GM18499 (cell line): ENCODE results near the gene VPS25.

ENCODE experiments used
- ATAC-seq: cut with Tn5 transposase; IDR thresholded peaks from one replicate; pipeline ENCODE4 v1.9.1; 2021; ENCODE audit warnings: moderate number of reproducible peaks; ENCODE audit not compliant: insufficient read depth, unreplicated experiment

VPS25 gene

DNA sequence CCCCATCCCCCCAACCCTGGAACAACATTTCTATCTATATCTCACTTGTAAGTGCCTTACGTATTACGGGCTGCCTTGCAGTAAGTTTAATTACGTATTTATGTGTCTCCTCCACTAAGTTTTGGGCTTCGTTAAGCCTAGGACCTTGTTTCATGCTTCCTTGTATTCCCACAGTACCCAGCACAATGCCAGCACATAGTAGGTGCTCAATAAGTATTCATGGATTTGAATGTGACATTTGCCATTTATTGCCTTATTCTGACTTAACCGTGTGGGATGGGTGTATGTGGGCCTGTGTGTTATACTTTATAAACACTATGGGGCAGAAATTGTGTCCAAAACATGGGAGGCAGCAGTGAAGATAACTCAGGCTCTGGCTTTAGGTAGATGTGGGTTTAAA, 19.3 kb downstream of the VPS25 start:
- ATAC-seq = no peak

DNA sequence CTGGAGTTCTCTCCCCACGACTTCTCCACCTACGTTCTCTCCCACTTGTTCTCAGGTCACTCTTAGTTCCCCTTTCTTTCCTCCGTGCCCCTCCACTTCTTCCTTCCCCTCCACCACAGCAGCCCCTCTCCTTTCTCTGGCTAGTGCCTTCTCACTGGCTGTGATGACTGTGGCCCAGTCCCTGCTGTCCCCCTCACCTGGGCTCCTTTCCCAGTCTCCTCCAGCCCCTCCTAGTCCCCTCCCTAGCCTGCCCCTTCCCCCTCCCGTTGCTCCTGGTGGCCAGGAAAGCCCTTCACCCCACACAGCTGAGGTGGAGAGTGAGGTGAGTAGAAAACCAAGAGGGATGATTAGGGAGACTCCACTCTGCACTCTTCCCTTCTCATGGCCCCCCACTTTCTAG, 21.8 kb downstream of the VPS25 start:
- ATAC-seq = no peak

DNA sequence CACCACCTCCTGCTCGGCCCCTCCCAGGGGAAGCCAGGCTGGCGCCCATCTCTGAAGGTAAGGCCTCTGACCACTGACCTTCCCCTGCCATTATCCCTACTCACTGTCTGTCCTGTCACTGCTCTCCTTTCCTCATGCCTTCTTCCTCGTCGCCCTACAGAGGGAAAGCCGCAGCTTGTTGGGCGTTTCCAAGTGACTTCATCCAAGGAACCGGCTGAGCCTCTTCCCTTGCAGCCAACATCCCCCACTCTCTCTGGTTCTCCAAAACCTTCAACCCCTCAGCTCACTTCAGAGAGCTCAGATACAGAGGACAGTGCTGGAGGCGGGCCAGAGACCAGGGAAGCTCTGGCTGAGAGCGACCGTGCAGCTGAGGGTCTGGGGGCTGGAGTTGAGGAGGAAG, 22.2 kb downstream of the VPS25 start:
- no peak for ATAC-seq

DNA sequence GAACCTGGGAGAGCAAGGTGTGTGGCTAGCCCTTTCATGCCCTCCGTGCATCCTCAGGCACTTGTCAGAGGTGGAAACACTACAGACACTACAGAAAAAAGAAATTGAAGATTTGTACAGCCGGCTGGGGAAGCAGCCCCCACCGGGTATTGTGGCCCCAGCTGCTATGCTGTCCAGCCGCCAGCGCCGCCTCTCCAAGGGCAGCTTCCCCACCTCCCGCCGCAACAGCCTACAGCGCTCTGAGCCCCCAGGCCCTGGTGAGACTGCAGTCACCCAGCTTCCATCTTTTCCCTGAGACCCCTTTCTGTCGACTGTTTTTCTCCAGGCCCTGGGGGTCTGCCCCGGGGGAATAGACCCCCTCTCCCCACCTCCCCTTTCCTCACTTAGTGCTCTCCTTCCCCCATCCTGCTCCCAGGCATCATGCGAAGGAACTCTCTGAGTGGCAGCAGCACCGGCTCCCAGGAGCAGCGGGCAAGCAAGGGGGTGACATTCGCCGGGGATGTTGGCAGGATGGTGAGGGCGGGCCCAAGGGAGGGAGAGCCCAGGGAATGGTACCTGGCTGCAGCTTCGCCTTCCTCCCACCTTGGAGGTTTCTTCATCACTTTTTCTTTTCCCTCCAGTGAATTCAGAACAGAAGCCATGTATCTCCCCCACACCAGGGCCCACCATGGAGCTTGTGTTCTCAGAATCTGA, 23.0 kb downstream of the VPS25 start:
- no peak for ATAC-seq

DNA sequence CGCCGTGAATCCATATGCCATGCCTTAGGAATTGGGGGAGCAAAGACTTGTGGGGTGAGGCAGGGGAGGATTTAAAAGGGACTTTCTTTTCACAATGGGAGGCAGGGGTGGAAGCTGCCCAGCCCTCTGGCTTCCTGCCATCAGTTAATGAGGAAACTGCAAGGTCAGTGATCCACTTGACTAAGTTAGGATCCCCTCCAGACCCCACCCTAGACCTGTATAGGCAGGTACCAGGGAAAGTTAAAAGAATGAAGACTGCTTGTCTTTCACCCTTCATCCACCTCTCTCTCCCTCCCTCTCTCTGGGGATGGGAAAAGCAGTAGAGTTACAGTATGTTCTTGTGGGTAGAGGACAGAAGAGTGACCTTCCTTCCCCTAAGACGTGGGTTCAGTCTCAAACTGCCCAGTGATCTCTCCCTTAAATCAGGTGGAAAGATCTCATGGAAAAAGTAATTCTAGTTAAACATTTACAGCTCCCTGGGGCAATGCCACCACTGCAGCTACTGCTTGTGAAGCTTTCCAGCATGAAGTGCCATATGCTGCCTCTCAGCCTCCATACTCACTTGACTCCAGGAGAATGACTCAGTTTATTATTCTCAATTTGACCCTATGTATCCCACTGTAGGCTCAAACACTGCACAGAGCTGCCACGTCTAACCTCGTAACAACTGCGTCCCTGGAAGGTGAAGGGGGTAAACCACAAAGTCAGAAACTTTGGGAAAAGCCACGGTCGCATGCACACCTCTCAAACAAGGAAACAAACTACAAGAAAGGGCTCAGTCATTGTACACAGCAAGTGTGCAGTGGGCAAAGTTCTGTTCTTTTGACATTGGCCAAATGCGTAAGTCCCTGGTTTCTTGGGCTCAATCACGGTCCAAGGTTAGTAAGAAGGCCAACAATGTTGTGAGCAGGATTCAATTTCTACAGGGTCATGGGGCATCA, 24.1 kb downstream of the VPS25 start:
- no peak for ATAC-seq

DNA sequence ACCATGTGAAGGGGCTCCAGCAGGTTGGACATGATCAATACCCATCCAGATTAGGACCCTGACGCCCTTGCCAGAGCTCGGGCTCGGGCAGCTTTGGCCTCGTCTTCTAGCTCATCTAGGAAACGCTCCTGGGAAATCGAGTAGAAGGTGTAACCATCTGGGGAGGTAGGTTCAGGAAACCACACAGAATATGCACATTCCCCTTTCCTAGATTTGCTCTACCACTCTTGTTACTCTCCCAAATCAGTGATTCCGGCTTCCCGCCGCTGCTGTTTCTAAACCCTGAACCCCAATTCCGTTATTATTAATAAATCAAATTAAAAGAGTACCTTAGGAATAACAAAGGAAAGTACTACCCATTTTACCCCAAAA, 24.7 kb downstream of the VPS25 start:
- ATAC-seq = no peak

DNA sequence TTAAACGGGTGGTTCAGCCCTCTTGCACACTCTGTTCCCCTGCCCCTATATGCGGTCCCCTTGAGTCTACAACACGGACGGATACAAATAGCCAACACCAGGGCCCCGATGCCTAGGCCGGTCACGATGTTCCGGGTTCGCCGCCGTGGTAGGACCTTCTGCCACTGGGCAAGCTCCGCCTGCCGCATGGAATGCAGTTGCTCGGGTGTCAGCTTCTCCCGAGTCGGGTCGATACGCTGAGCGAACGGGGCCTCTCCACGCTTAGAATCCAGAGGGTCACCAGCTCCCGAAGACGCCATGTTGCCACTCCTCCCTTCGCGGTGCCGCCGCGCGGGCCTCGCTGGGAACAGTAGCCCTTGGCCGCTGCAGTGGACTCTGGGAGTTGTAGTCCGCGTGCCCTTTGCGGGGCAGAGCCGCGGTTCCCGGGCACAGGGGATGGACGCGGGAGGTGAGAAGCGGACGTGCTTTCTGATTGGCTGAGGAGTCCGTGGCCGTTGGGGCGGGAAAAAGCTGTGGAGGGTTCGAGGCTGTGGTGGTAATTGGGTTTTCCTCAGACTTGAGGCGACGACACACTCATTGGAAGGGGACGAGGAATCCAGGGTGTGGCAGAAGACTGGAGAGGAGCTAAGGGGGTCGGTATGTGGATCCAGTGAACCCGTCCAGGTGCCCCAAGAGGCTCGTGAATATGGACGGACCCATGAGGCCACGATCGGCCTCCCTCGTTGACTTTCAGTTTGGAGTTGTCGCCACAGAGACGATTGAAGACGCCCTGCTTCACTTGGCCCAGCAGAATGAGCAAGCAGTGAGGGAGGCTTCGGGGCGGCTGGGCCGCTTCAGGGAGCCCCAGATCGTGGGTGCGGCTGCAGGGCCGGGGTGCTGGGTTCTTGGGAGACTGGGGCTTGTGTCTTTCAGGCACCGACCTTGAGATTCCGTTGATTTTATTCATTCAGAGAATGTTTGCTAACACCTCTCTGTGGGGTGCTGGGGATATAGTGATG, 25.4 kb downstream of the VPS25 start, which contains the start of the genes CNTD1 and COA3:
TSS of gene CNTD1 (plus strand) at position 479 of the 998 bp plus-strand sequence. CDS start at position 686, 207 bp downstream.
TSS of gene COA3 (minus strand) at position 322 of the 998 bp plus-strand sequence. CDS start at position 299, 23 bp downstream.
- no peak for ATAC-seq

DNA sequence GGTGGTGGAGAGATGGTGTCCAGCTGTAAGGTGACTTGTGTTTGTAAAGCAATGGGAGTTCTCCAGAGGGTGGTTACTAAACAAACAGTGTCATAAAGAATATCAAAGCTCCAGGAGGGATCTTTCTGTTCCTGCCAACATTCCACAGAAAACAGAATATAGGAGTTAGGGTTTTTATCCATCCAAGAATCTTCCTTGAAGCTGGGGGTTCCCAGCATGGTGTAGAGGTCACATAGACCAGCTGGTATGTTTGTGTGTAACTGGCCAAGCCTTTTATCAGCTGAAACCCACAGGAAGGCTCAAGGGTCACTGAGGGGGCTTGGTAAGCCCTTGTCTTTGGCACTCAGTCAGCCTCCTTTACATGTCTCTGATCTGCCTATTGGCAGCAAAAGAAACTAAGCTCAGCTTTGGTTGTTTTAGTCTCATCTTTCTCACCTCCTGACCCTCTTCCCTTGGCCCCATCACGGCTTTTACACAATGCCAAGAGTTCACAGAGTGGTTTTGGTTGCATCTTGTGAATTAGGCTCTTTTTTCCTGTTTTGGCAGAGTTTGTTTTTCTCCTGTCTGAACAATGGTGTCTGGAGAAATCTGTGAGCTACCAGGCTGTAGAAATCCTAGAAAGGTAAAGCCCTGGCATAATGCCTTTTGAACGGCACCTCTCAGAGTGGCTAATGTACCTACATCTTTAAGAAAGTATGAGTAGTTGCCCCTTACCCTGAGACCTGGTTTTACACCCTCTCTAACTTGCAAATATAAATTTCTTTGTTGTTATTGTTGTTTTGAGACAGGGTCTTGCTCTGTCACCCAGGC, 30.0 kb downstream of the VPS25 start:
- no peak for ATAC-seq

DNA sequence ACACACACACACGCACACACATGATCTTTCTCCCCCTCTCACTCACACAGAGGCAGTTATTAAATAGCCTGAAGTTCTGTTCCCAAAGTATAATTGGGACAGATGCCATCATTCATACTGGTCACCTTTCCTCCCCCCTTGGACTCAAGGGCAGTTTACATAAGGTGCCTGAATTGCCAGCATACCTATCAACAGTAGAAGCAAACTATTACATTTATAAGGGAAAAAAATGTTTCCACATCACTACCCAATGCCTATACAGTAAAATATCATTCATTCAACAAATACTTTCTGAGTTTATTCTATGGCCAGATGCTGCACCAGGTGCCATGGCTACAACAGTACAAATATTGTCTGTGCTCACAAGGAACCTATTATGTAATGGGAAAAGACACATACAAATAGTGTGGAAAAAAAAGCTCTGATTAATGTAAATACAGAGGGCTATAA, 31.7 kb downstream of the VPS25 start:
- ATAC-seq = no peak

DNA sequence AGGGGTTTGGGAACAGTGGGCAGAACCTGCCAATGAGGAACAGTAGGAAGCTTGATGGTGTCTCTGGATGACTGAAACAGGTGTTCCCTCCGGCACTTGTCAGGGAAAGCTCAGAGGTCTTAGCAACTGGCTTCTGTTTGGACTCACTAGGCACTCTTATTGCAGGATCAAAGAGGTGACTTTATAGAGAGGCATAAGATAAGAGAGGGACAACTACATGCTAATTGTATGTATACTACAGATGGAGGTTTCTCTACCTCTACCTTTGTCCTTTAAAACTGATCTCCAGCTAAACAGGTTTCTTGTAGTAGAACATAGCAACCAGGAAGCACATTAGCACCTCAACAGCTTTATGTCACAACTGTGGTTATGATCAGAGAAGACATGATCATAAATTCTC, 33.0 kb downstream of the VPS25 start:
- no peak for ATAC-seq

DNA sequence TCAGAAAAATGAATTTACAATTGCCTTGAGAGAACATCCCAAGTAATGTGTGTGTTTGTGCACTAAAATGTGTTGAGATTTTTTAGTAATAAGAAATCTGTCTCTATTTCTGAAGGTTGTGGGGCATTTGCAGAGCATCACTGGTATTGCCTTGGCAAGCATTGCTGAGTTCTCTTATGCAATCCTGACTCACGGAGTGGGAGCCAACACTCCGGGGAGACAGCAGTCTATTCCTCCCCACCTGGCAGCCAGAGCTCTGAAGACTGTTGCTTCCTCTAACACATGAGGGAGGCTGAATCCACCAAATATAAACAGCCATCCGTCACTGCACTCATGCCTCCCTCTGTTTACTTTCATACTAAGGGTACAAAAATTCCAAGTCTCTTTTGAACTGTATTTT, 36.0 kb downstream of the VPS25 start:
- ATAC-seq = no peak

DNA sequence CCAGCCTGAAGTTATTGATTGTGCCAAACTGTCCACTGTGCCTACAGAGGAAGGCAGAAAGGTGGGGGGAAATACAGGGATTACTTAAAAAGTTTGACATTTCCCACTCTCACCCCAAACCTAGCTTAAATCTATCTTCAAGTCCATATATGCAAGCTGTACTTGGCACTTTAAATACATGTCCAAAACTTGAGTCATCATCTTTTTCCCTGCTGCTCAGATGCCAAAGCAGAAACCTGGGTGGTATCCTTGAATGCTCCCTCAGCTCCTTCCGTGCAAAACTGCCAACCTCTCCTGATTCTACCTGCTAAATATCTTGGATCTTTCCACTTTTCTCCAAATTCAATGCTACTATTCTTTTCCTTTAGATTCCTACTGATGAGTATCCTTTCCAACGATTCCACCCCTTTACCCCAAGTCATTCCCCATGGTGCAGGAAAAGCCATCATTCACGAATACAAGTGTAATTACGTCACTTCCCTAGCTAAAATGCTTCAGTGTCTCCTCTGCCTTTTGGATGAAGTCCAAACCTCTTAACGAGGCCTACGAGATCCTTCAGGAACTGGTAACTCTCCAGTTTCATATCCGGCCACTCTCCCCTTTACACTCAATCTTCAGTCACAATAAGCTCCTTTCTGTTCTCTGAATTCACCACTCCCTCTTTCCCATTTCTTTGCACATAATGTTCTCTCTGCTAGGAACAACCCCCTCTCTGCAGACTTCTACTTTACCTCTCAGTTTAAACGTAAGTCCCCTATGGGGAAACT, 41.6 kb downstream of the VPS25 start:
- no peak for ATAC-seq

DNA sequence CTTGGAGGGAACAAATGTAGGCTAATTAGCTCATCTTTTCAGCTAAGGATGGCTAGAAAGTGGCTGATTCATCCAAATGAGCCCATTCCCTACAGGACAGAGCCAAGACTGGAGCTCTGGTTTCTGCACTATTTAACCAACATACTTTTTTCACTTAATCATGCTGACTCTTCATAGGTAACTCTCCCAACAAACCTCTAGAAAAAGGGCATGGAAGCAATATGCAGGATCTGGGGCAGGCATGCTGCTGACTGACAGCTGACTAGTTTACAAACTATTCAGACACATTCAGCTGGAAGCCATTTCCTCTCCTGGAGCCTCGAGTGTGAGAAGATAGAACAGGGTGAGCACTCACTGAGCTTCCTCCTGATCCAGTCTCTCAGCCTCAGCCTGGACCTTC, 44.6 kb downstream of the VPS25 start:
- ATAC-seq = no peak

DNA sequence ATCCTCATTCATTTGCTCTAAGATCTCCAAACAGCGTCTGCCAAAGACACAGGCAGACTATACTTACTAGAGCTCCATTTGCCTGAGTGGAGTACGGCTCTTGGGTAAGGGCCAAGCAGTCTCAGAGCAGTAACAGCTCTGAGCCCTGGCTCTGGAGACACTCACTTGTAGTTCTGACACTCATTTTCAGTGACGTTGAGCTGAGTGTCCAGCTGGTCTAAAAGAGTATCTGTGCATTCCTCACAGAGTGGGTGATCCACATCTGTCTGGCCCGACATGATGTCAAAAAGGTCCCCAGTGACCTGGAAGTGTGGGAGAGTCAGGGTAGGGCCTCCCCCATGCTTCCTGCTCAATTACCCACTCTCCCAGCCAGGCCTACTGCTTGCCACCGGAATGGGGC, 45.1 kb downstream of the VPS25 start:
- no peak for ATAC-seq

DNA sequence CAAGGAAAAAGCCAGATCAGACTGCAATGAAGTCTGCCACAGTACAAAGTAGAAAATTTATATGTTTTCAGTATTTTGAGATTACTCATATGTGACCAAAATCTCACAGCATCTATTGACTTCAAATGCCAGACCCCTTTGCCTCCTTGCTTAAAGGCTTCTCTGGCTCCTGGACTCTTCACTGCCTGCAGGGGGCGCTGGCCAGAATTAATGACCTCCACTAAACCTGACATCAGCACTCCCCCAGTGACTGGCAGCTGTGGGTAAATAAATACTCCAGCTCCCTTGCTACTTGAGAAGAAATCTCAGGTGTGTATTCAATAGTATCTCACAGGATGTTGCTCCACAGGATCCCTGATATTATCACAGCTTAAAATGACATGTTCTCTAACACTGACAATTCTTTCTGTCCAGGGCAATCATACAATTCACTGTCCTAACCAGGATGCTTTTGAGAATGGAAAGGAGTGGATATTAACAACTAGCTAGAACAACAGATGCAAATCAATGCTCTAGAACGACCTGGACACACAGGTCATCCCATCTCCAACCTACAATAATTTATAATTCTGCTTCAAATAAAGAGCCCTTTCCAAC, 46.8 kb downstream of the VPS25 start:
- no peak for ATAC-seq

DNA sequence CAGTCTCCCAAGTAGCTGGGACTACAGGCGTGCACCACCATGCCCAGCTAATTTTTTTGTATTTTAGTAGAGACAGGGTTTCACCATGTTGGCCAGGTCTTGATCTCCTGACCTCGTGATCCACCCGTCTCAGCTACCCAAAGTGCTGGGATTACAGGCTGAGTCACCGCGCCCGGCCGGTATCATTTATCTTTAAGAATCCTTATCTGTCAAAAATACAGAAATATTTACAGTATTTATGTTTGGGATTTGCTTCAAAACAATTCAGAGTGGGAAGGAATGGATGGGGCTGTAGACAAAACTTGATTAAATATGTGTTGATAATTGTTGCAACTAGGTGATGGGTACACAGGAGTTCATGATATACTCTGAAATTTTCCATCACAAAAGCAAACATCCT, 47.9 kb downstream of the VPS25 start:
- ATAC-seq = no peak

DNA sequence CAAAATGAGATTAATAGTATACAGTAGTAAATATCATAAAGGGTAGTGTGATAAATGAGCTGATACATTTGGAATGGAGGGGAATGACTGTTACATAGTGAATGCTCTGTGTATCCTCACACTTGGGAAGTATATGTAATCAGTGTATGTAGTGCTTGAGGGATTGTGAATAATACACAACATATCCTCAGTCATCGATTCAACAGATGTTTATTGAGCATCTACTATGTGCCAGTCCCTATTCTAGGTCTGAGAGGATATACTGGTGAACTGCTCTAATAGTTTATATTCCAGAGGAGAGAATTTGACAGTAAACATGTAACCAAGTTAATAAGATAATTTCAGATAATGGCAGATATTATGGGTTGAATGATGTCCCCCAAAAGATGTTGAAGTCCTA, 54.2 kb downstream of the VPS25 start:
- ATAC-seq = no peak
